IPS-18c (cell line): ENCODE measurements around the gene CD36.

Experiments used
- H3K4me3 ChIP-seq: 2 replicates; pipeline ENCODE4 v1.7.0; 2013; ENCODE audit warnings: low read depth, mild to moderate bottlenecking, low read length, moderate library complexity; ENCODE audit not compliant: insufficient read depth
- H3K9me3 ChIP-seq: one replicate; pipeline ENCODE4 v1.6.1; 2013; ENCODE audit warnings: mild to moderate bottlenecking, low read length, moderate library complexity; ENCODE audit not compliant: control insufficient read depth, insufficient read depth

Gene CD36

GRCh38 chr7:80637911-80638765 is at the start of gene CD36:
CD36 (plus strand) TSS chr7:80638642; CDS start chr7:80646741, 8,099 bp downstream.
- no peaks in the 10 kb centered on the region for H3K9me3 ChIP-seq

GRCh38 chr7:80589631-80590030 is 48.8 kb upstream of the CD36 start:
- H3K9me3 ChIP-seq = no peaks in the 10 kb centered on the region
- H3K4me3 ChIP-seq = no peak overlapping the region

More at GRCh38 chr7:80637911-80638765, at the start of gene CD36:
- no peak within 1 kb of the TSS for H3K4me3 ChIP-seq

- no peaks in the 10 kb centered on the region for H3K9me3 ChIP-seq
- H3K4me3 ChIP-seq = no peak overlapping the region
Observed at GRCh38 chr7:80591654-80592053, 46.8 kb upstream of the CD36 start.

DNA sequence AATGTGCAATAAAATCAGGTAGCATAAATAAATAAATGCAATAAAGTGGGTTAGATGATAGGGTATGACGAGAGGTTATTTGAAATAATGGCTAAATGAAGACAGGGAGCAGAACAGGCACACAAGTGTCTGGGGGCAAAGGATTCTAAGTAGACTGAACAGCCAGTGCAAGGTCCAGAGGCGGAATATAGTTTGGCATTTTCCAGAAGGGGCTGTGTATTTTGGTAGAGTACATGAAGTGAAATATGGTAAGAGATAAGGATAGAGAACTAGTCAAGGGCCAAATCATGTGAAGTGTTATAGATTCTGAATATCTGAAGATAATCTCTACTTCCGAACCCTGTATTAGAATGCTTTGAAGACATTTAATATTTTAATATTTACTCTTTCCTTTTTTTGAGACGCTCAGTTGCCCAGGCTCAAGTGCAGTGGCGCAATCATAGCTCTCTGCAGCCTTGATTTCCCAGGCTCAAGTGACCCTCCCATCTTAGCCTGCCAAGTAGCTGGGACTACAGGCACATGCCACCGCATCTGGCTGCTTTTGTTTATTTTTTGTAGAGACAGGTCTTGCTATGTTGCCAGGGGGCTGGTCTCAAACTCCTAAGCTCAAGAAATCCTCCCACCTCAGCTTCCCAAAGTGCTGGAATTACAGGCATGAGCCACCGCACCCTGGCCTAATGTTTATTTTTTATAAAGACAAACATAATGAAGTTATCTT is 44.4 kb upstream of the CD36 start:
- Histone ChIP-seq H3K4me3 (no peak overlapping the region), H3K9me3 (no peaks in the 10 kb centered on the region)

DNA sequence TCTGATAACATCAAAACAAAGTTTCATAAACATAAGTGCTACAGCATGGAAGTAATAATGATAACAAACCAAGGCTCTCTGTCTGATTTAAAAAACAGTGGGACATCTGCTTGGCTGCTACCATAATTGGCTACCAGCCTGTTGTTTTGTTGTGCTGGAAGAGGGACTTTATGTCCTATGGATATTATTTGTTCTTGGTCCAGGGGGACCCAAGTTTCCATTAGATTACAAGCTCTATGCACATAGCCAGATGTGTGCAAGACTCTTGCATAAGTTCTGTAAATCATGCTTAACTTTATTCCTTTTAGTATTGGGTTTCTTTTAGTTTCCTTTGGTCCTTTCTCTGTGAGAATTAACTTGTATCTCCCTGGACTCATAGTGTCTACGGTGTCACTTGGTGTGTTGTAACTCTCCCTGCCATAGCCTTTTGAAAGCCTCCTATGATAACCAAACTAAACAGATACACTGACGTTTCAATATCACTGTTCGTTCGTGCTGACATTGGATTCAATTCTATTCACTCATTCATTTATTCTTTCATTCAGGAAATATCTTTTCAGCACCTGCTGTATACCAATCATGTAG is 41.4 kb upstream of the CD36 start:
- Histone ChIP-seq H3K9me3 (no peaks in the 10 kb centered on the region), H3K4me3 (no peak overlapping the region)

GRCh38 chr7:80597875-80598274 is 40.6 kb upstream of the CD36 start:
- H3K4me3 ChIP-seq = no peak overlapping the region
- H3K9me3 ChIP-seq = no peaks in the 10 kb centered on the region

DNA sequence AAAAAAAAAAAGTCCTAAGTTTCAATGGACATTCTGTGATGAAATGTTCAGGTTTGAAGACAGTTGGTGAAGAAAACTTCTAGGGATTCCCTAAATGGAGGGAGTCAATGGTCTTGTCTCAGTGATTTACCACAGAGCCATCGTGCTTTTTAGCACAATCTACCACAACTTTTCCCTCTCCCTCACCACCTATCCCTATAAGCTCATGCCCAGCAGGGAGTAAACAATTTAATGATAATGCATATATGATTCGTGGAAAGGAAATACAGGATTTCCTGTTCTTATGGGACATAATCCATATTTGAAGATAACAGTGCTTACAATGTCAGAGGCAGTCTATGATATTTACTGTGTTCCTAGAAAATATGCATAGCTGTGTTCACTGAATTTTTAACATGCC is 38.4 kb upstream of the CD36 start:
- no peaks in the 10 kb centered on the region for H3K9me3 ChIP-seq

DNA sequence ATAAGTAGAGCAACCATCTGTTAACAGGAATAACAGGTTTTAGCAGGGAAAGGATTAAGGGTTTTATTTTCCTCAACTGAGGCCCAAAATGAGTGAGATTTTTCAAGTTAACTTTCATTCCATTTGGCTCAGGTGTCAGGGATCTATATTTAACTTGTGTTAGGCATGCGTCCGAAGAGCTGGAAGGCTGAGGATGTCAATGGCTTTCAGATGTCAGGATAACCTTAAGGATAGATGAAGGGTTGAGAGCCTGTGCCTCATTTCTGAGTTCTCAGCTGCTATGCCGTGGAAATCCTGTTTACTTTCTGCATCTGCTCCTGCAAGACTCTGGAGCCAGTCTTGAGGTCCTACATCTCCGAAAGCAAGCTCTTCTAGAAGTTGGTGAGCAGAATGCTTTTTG is 36.4 kb upstream of the CD36 start:
- H3K4me3 ChIP-seq = no peak overlapping the region
- H3K9me3 ChIP-seq = no peaks in the 10 kb centered on the region

More for the DNA sequence above, 38.4 kb upstream of the CD36 start:
- no peak overlapping the region for H3K4me3 ChIP-seq

GRCh38 chr7:80603940-80604339 is 34.5 kb upstream of the CD36 start:
- Histone ChIP-seq H3K4me3 (no peak overlapping the region), H3K9me3 (no peaks in the 10 kb centered on the region)

DNA sequence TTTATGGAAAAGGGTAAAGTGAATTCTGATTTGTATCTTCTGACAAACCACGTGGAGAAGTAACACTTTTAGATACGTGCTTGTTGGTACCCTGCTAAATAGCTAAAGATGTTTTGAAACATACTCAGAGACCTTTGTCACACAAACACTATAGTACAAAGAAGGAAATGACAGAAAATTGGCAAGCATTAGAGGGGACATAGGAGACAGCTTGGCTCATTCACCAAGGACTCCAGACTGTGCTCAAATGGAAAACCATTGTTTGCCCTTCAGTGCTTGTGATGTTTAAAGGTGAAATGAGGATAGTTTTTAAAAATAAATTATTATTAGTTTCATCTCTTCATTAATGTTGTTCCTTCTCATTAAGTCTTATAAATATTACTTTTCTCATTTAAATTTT is 34.0 kb upstream of the CD36 start:
- Histone ChIP-seq H3K4me3 (no peak overlapping the region), H3K9me3 (no peaks in the 10 kb centered on the region)

DNA sequence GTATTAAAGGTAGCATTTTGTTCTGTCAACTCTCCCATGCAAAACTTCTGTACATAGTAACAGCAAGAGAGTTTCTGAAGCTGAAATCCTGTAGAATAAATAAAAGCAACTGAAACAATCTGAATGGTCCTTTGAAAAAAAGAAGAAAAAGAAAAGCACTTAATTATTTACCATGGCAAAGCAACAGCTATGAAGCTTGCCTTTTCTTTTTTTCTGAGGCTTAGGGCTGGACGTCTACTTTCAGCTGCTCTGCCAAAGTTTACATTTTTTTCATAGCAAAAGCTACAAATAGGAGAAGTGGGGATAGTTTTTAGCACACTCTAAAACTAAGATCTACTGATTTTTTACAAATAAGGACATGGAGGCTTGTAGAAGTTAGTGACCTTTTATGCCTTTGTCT is 31.3 kb upstream of the CD36 start:
- no peaks in the 10 kb centered on the region for H3K9me3 ChIP-seq
- no peak overlapping the region for H3K4me3 ChIP-seq

- H3K4me3 ChIP-seq = no peak overlapping the region
Observed at GRCh38 chr7:80608336-80608735, 30.1 kb upstream of the CD36 start.

GRCh38 chr7:80609751-80610150 is 28.7 kb upstream of the CD36 start:
- H3K9me3 ChIP-seq = no peaks in the 10 kb centered on the region

More at GRCh38 chr7:80608336-80608735, 30.1 kb upstream of the CD36 start:
- no peaks in the 10 kb centered on the region for H3K9me3 ChIP-seq

DNA sequence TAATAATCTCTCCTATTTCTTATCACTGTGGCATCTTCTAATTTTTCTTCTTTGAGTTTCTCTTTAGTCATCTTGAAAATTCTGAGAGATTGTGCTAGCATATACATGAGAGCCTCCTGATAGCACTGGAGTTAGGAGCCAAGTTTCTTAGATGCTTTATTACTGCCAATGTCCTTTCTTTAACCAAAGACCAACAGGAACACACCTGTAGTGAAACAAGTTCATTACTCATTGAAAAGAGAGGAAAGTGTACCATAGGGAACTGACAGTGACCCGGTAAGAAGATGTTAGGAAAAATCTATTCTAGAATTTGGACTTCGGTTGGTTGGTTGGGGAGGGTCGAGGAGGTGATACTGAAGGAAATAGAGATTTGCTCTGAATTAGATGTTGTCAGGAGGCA is 27.1 kb upstream of the CD36 start:
- H3K4me3 ChIP-seq = no peak overlapping the region
- no peaks in the 10 kb centered on the region for H3K9me3 ChIP-seq

More at GRCh38 chr7:80609751-80610150, 28.7 kb upstream of the CD36 start:
- no peak overlapping the region for H3K4me3 ChIP-seq

DNA sequence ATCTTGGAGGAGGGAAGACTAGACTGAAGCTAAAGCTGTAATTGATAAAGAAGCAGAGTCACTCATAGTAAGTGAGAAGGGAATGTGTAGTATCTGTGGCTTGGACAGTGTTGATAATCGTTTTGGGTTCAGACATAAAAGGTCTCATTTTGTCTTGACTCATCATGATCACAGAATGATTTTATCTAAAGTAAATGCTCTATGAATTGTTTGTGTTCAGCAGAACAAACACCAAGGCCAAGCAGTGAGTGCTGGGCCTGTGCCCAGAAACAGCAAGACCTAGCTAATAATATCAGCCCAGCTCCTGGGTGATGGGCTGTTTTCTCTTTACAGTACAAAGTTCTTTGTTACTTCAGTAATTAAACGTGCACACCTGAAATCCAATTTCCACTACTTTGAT is 26.7 kb upstream of the CD36 start:
- no peaks in the 10 kb centered on the region for H3K9me3 ChIP-seq
- H3K4me3 ChIP-seq = no peak overlapping the region

GRCh38 chr7:80612880-80613279 is 25.6 kb upstream of the CD36 start:
- no peaks in the 10 kb centered on the region for H3K9me3 ChIP-seq

GRCh38 chr7:80613519-80613918 is 24.9 kb upstream of the CD36 start:
- no peak overlapping the region for H3K4me3 ChIP-seq
- H3K9me3 ChIP-seq = no peaks in the 10 kb centered on the region

More at GRCh38 chr7:80612880-80613279, 25.6 kb upstream of the CD36 start:
- no peak overlapping the region for H3K4me3 ChIP-seq

DNA sequence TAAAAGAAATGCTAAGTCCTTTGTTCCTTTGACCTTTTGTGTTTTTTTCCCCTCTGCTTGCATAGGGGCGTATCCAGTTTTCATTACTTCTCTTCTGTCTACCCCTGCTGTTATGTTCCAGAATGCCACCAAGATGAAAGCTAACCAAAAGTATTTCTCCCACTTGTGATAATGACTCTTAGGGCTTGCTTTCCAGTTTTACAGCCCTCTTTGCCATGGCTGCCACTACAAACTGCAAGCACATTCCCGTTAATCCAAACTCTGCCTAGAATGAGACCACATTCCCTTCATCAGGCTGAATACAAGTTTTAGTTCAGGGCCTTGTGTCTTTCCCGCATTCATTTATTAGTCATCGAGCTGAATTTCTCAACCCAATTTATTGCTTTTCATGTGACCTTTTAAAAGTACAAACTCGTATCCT is 23.6 kb upstream of the CD36 start:
- H3K4me3 ChIP-seq = no peak overlapping the region

More for the DNA sequence above, 23.6 kb upstream of the CD36 start:
- H3K9me3 ChIP-seq = no peaks in the 10 kb centered on the region
